ENCODE measurements around the gene ZFP69B. TPM values are rescaled to one million over a fixed set of nuclear protein-coding genes. Genes with fewer than 3 reads are reported as not detected.

ZFP69B gene
- total RNA-seq, 1 experiment from 2014 or later: 4.5 TPM

DNA sequence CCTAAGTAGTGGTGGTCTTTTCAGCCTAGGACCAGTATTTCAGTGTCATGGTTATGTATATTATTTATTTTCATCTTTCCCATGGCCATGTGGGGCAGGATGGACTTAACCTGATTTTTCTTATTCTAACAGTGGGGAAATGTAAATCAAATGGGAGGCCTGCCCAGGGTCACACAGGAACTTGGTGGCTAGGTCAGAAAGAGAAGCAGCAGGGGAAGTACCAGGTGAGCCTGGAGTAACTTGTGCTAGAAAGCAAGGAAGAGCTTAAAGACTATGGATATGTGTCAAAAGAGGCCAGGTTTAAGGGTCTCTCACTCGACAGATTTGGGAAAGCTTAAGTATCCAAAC is 936 bp downstream of the ZFP69B start:
- Mint-ChIP-seq H3K9me3 (ENCODE audit: low read depth, unreplicated experiment) (peaks cover 13% of the 10 kb centered on the region), H3K4me3 (ENCODE audit: low read depth, unreplicated experiment) (no peak overlapping the region), H3K36me3 (ENCODE audit: insufficient read depth, unreplicated experiment) (peaks cover 14% of the 10 kb centered on the region), H3K4me1 (ENCODE audit: low read depth, unreplicated experiment) (peaks cover 13% of the 10 kb centered on the region), H3K27ac (ENCODE audit: unreplicated experiment) (no peak overlapping the region), H3K27me3 (ENCODE audit: unreplicated experiment) (no peaks in the 10 kb centered on the region)
- DNase-seq: no peak
- intact Hi-C loops (cut with micrococcal nuclease; ENCODE audit: unreplicated experiment): no loop called here
- TF ChIP-seq, protein P1, sequence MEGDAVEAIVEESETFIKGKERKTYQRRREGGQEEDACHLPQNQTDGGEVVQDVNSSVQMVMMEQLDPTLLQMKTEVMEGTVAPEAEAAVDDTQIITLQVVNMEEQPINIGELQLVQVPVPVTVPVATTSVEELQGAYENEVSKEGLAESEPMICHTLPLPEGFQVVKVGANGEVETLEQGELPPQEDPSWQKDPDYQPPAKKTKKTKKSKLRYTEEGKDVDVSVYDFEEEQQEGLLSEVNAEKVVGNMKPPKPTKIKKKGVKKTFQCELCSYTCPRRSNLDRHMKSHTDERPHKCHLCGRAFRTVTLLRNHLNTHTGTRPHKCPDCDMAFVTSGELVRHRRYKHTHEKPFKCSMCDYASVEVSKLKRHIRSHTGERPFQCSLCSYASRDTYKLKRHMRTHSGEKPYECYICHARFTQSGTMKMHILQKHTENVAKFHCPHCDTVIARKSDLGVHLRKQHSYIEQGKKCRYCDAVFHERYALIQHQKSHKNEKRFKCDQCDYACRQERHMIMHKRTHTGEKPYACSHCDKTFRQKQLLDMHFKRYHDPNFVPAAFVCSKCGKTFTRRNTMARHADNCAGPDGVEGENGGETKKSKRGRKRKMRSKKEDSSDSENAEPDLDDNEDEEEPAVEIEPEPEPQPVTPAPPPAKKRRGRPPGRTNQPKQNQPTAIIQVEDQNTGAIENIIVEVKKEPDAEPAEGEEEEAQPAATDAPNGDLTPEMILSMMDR (IDR thresholded peaks at IDR 0.05; ENCODE audit: unreplicated experiment): no peak
- BruUV-seq (replicated peaks): no TSS peak
- CTCF ChIA-PET: no interaction called here

DNA sequence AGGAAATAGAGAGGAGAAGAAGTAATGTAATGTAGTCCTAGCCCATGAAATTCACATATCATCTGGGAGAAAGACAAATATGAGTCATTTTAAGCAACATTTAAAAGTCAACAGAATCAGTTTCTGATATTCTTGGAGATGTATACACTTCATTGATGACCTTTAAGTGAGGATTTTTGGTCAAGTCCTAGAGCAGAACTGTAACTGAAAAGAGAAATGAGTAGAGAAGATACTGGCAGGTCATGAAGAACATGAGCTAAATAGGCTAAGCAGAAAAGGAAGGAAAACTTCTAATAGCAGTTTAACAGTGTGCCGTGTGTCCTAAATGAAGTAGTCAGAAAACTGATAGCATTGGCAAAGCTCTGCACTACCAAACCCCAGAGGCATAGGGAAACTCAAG is 4.6 kb downstream of the ZFP69B start:
- peaks cover 13% of the 10 kb centered on the region for H3K4me1 Mint-ChIP-seq (ENCODE audit: low read depth, unreplicated experiment)
- H3K9me3 Mint-ChIP-seq (ENCODE audit: low read depth, unreplicated experiment): peaks cover 30% of the 10 kb centered on the region
- TF ChIP-seq, protein P1 (IDR thresholded peaks at IDR 0.05; ENCODE audit: unreplicated experiment): no peak
- peaks cover 14% of the 10 kb centered on the region for H3K36me3 Mint-ChIP-seq (ENCODE audit: insufficient read depth, unreplicated experiment)
- intact Hi-C loops (cut with micrococcal nuclease; ENCODE audit: unreplicated experiment): loop anchor here (5.0 kb wide), 1 partner anchor 52 kb away; the partner anchor contains the start of gene EXO5
- CTCF ChIA-PET: no interaction called here
- H3K27ac Mint-ChIP-seq (ENCODE audit: unreplicated experiment): no peak overlapping the region
- no peaks in the 10 kb centered on the region for H3K27me3 Mint-ChIP-seq (ENCODE audit: unreplicated experiment)
- no peak for DNase-seq
- BruUV-seq (replicated peaks): no TSS peak
- no peak overlapping the region for H3K4me3 Mint-ChIP-seq (ENCODE audit: low read depth, unreplicated experiment)

DNA sequence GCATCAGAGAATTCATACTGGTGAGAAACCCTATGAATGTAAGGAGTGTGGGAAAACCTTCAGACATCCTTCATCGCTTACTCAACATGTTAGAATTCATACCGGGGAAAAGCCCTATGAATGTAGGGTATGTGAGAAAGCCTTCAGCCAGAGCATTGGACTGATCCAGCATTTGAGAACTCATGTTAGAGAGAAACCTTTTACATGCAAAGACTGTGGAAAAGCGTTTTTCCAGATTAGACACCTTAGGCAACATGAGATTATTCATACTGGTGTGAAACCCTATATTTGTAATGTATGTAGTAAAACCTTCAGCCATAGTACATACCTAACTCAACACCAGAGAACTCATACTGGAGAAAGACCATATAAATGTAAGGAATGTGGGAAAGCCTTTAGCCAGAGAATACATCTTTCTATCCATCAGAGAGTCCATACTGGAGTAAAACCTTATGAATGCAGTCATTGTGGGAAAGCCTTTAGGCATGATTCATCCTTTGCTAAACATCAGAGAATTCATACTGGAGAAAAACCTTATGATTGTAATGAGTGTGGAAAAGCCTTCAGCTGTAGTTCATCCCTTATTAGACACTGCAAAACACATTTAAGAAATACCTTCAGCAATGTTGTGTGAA is 12.8 kb downstream of the ZFP69B start:
- Mint-ChIP-seq H3K27ac (ENCODE audit: unreplicated experiment) (no peak overlapping the region), H3K9me3 (ENCODE audit: low read depth, unreplicated experiment) (peaks cover 36% of the 10 kb centered on the region), H3K27me3 (ENCODE audit: unreplicated experiment) (no peaks in the 10 kb centered on the region), H3K4me1 (ENCODE audit: low read depth, unreplicated experiment) (no peaks in the 10 kb centered on the region), H3K36me3 (ENCODE audit: insufficient read depth, unreplicated experiment) (peaks cover 5% of the 10 kb centered on the region), H3K4me3 (ENCODE audit: low read depth, unreplicated experiment) (no peak overlapping the region)
- CTCF ChIA-PET: no interaction called here
- intact Hi-C loops (cut with micrococcal nuclease; ENCODE audit: unreplicated experiment): no loop called here
- BruUV-seq (replicated peaks): no TSS peak
- TF ChIP-seq, protein P1 (IDR thresholded peaks at IDR 0.05; ENCODE audit: unreplicated experiment): no peak
- DNase-seq: no peak

DNA sequence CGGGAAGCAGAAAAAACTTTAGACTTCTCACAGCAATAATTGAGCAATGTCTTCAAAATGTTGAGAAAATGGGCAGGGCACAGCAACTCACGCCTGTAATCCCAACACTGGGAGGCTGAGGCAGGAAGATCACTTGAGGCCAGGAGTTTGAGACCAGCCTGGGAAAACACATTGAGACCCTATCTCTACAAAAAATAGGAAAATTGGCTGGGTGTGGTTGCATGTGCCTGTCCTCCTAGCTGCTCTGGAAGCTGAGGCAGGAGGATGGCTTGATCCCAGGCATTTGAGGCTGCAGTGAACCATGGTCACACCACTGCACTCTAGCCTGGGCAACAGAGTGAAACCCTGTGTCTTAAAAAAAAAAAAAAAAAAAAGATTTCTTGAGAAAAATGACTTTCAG is 19.1 kb downstream of the ZFP69B start:
- no TSS peak for BruUV-seq (replicated peaks)
- Mint-ChIP-seq H3K27ac (ENCODE audit: unreplicated experiment) (no peak overlapping the region), H3K4me1 (ENCODE audit: low read depth, unreplicated experiment) (no peaks in the 10 kb centered on the region), H3K4me3 (ENCODE audit: low read depth, unreplicated experiment) (no peak overlapping the region), H3K9me3 (ENCODE audit: low read depth, unreplicated experiment) (peaks cover 33% of the 10 kb centered on the region), H3K27me3 (ENCODE audit: unreplicated experiment) (no peaks in the 10 kb centered on the region), H3K36me3 (ENCODE audit: insufficient read depth, unreplicated experiment) (no peaks in the 10 kb centered on the region)
- CTCF ChIA-PET: no interaction called here
- DNase-seq: no peak
- intact Hi-C loops (cut with micrococcal nuclease; ENCODE audit: unreplicated experiment): no loop called here
- TF ChIP-seq, protein P1 (IDR thresholded peaks at IDR 0.05; ENCODE audit: unreplicated experiment): no peak

All from Calu3 (cell line).